Measurements from ENCODE around the gene FOLR3.
A peak's percentile ranks its signal among the peaks of the same experiment; 100 is the strongest.
"Not testable (repeated sequence)": the region's sequence is repeated elsewhere in the genome, so short reads cannot be mapped to it uniquely, and the experiment has no call there.

The FOLR3 gene

DNA sequence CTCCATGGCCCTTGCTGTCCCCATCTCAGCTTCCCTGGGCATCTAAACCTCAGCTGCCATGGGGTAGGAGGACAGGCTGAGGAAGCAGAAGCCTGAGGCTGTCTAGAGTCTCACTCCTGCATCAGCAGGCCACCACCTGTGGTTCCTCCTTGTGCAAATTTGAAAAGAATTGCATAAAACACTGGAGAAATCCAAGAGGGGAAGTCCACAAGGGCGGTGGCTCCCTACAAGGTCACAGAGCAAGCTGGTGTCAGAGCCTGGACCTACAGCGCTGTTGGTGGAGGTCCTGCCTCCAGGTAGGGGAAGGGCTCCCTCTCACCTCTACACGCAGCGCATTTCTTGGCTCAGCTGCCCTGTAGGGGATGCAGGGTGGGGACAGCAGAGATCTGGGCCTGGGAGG lies at the start of gene FOLR3:
Gene FOLR3 (plus strand): TSS at position 253 of the 400 bp plus-strand sequence. CDS start 228 bp downstream, outside the sequence.
- DNase-seq = not testable (repeated sequence)

GRCh38 chr11:72088076-72088808 lies 47.3 kb upstream of the FOLR3 start:
- DNase-seq = no peak

- peak; percentile 76 for DNase-seq
These were observed 44.2 kb upstream of the FOLR3 start for GRCh38 chr11:72091292-72091691.

DNA sequence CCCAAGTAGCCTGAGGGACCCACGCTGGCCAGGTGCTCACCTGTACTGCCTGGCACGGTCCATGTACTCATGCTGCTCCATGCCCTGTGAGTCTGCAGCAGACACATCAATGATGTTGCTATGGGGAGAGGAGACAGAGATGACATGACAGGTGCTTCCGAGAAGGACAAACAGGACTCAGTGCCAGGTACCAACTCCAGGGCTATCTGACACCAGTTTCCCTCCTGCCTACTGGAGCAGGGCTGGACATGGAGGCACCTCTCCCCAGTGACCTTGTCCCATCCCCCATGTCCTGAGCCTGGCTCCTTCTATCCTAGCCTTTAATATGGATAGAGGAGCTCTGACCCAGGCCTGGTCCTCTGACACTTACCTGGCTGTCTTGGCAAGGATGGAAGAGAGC lies 36.8 kb upstream of the FOLR3 start:
- no peak for DNase-seq

DNA sequence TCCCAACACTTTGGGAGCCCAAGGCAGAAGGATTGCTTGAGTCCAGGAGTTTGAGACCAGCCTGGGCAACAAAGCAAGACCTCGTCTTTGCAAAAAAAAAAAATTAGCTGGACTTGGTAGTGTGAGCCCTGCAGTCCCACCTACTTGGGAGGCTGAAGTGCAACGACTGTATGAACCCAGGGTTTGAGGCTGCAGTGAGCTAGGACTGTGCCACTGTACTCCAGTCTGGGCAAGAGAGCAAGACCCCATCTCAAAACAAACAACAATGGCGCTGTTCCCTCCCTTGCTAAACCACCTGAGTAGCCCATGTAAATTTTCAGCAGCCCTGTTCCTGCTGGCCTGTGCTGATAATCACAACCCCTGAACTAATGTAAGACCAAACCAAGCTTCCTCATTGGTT lies 35.5 kb upstream of the FOLR3 start:
- DNase-seq = no peak

DNA sequence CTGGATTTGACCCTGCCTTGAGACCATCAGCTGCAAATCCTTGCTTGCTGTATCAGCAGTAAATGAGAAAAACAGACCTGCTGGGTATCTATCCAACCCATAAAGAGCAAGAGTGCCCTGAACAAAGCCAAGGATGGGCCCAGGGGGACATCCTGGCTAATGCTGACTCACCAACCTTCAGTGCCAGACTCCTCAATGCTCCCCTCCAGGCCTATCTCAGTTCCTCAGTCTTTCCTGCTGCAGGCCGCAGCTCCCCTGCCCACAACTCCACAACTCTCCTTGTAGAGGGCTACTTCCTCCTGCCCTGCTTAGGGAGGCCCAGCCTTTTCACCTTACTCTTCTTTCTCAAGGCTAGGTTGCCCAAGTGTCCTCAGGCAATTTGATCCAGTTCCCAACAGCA lies 35.1 kb upstream of the FOLR3 start:
- no peak for DNase-seq

- no peak for DNase-seq
These were observed 33.4 kb upstream of the FOLR3 start for GRCh38 chr11:72102162-72102561.

DNA sequence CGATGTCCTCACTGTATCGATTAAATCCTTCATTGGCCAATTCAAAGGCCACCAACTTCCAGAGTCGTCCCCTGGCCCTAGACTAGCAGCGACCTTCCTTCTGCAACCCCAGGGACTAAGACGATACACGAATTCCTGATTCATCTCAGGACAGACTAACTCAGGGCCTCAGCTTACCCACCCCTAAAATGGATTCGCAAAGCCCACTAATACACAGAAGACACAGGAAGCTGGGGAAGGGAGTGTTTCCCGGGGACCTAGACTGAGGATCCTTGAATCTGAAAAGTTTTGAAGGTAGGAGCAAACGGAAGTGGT lies 32.9 kb upstream of the FOLR3 start:
- DNase-seq = no peak

- DNase-seq = peak; percentile 96
These were observed 32.4 kb upstream of the FOLR3 start, which contains the start of gene LAMTOR1 for GRCh38 chr11:72102946-72103753. Gene LAMTOR1, minus strand, starts transcription at chr11:72103297. Its CDS starts 73 bp downstream, at chr11:72103224.

GRCh38 chr11:72103754-72104167 lies 31.8 kb upstream of the FOLR3 start:
- no peak for DNase-seq

DNA sequence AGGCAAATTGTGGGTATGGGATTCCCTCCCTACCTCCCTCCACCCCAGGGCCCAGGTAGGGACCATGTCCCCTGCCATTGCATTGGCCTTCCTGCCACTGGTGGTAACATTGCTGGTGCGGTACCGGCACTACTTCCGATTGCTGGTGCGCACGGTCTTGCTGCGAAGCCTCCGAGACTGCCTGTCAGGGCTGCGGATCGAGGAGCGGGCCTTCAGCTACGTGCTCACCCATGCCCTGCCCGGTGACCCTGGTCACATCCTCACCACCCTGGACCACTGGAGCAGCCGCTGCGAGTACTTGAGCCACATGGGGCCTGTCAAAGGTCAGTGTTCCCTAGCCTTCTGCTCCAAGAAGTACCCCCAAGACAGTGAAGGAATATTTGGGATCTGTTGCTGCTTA lies 29.6 kb upstream of the FOLR3 start, which contains the start of gene TOMT:
Gene TOMT (plus strand): TSS at position 37 of the 400 bp plus-strand sequence. CDS start 28 bp downstream, at position 65.
- no peak for DNase-seq

- no peak for DNase-seq
These were observed 24.0 kb upstream of the FOLR3 start for GRCh38 chr11:72111300-72112142.

GRCh38 chr11:72112143-72112977 lies 23.2 kb upstream of the FOLR3 start, which contains the start of gene ANAPC15:
Gene ANAPC15, minus strand, starts transcription at chr11:72112695. Its CDS starts 1,419 bp downstream, at chr11:72111276.
- peak; percentile 95 for DNase-seq

DNA sequence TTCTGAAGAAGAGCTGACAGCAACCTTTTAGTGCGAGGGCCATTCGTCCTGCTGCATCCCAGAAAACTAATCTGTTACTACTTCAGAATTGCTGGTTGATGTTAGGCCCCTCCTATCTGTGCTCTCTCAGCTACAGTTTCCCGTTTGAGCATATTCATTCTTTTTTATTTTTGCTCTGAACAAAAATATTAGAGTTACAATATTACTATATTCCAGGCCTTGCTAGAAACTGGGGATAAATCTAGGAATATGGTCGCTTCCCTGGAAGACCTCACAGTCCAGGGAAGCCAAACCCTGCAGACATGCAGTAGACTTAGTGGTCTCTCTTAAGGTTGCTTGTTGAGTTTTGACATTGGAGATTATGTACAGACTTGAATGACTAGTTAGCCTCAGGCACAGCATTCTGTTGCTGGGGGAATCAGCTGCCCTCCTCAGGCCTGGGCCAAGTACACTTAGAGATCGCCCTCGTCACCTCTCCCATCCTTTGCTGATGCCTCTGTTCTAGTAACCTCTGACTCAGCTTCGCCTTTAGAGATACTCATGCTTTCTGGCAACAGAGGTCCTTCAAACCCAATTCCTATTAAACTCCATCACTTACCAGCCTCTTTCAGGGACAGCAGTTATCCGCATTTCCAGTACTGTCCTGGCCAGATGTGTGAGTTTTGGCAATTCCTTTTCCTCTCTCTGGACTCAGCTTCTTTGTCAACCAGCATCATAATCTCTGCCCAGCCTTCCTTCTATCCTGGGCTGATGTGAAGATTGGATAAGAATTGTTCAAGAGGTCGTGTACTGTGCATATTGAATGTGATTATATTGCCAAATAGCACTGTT lies 22.3 kb upstream of the FOLR3 start:
- DNase-seq = no peak

DNA sequence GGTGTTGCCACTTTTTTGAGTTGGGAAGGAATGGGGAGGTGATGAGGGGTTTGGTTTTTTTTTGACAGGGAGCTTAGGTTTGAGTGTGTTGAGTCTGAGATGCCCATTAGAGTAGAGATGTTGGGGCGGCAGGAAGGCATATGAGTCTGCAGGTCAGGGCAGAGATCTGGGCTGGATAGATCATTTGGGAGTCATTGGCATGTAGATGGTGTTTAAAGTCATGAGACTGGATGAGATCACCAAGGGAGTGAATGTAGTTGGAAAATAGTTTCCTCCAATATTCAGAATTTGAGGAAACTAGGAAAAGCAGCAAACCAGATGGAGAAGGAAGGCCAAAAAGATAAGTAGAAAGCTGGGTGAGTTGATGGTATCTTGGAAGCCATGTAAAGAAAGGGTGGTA lies 21.0 kb upstream of the FOLR3 start:
- DNase-seq = no peak

DNA sequence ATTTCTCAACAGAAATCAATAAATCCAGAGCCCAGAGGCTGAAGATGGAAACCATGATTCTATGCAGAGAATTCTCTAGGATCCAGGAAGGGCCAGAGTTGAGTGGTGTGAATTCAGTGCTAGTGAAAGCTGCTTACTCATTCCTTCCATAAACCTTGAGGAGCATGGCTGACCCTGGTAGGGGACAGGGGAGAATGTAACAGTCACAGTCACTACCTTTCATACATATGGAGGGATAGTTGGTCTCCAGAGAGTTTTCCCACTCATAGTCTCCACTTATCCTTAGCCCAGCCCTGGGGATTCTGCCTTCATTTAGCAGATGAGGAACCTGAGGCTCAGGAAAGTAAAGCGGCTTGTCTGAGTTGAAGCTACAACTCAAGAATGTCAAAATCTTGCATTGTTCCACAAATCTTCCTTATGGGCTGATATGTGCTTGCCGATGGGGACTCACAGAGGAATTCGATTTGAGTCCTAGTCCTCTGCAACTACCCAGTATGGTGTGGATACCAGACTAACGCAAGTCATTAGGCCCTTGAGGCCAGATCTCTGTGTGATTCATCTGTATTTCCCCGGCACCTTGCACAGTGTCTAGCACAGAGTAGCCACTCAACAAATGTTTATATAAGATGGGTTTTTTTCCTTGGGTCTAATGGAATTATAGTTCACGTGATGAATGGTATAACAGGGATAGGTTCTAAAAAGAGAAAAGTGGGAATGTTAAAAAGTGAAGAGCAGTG lies 19.3 kb upstream of the FOLR3 start:
- no peak for DNase-seq

DNA sequence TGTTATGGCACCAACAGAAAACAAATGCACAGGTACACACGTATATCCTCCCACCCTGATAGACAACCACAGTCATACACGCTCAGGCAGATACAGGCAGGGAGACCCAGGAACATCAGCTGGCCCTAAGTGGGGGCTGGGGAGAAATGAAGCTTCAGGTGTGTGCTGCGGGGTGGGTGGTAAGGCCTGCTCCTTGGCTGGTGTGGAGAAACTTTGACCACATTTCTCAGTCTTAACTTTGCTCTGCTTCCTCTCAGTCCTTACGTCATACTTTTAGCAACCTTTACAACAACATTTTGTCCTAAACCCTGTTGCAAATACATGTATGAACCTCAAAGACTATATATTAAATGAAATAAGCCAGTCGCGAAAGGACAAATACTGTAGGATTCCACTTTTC lies 16.3 kb upstream of the FOLR3 start:
- no peak for DNase-seq

GRCh38 chr11:72120930-72121329 lies 14.6 kb upstream of the FOLR3 start:
- no peak for DNase-seq

DNA sequence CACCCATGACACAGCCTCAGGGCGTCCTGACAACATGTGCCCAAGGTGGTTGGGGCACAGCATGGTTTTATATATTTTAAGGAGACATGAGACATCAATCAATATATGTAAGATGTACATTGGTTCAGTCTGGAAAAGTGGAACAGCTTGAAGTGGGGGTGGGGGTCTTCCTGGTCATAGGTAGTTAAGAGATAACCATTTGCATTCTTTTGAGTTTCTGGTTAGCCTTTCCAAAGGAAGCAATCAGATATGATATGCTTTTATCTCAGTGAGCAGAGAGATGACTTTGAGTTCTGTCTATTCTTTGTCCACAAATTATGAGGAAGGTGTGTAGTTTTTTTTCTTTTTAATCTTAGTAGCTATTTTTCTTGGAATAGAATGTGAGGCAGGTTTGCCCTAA lies 12.9 kb upstream of the FOLR3 start:
- DNase-seq = no peak

GRCh38 chr11:72123117-72123653 lies 12.3 kb upstream of the FOLR3 start:
- no peak for DNase-seq

All from activated T-cell treated with anti-CD3 and anti-CD28 coated beads, Interleukin-2, amount 50 U/mL, for 1 hour (primary cell).